ENCODE data around the gene CERS6. TPM values are rescaled to one million over a fixed set of nuclear protein-coding genes. Genes with fewer than 3 reads are reported as not detected.

The CERS6 gene
- polyA plus RNA-seq, 1 donor from 2014 or later: 59.3 TPM

- H3K9me2 ChIP-seq (ENCODE audit: insufficient read depth, low read length): no peaks in the 10 kb centered on the region
- H2AFZ ChIP-seq (ENCODE audit: low read depth, low read length): no peak overlapping the region
Observed at GRCh38 chr2:168706806-168707205, 250.7 kb downstream of the CERS6 start.

GRCh38 chr2:168708080-168708479 lies 252.0 kb downstream of the CERS6 start:
- H3K36me3 ChIP-seq (ENCODE audit: insufficient read depth, low read length): no peaks in the 10 kb centered on the region
- no peak overlapping the region for H3K4me3 ChIP-seq (ENCODE audit: low read length)
- no peaks in the 10 kb centered on the region for H4K20me1 ChIP-seq (ENCODE audit: insufficient read depth)
- H3K9ac ChIP-seq (ENCODE audit: low read length): no peak overlapping the region
- H3F3A ChIP-seq (ENCODE audit: insufficient read depth, low read length, poor library complexity, severe bottlenecking): no peaks in the 10 kb centered on the region
- no peaks in the 10 kb centered on the region for H3K27me3 ChIP-seq (ENCODE audit: insufficient read depth, low read depth, low read length)
- H3K9me3 ChIP-seq (ENCODE audit: low read length): no peaks in the 10 kb centered on the region
- H2AFZ ChIP-seq (ENCODE audit: low read depth, low read length): no peak overlapping the region
- no peak overlapping the region for H3K4me2 ChIP-seq (ENCODE audit: low read length)
- TF ChIP-seq POLR2AphosphoS5 (IDR thresholded peaks at IDR 0.05) (no peak), EZH2 (IDR thresholded peaks at IDR 0.05; ENCODE audit: borderline replicate concordance, insufficient read depth, low read length, poor library complexity, severe bottlenecking) (no peak), RAD21 (conservative IDR thresholded peaks at IDR 0.05) (no peak), SMC3 (conservative IDR thresholded peaks at IDR 0.05; ENCODE audit: poor library complexity) (no peak), MXI1 (conservative IDR thresholded peaks at IDR 0.05; ENCODE audit: poor library complexity, severe bottlenecking) (no peak), TAF1 (IDR thresholded peaks at IDR 0.05; ENCODE audit: low read depth) (no peak), REST (IDR thresholded peaks at IDR 0.05; ENCODE audit: borderline replicate concordance) (no peak), CTCF (IDR thresholded peaks at IDR 0.05; ENCODE audit: poor library complexity, severe bottlenecking) (no peak), EP300 (conservative IDR thresholded peaks at IDR 0.05; ENCODE audit: poor library complexity, severe bottlenecking) (no peak)
- no peak overlapping the region for H3K27ac ChIP-seq (ENCODE audit: low read length)
- no peaks in the 10 kb centered on the region for H3K79me2 ChIP-seq (replicated peaks; ENCODE audit: insufficient read depth, low read length)
- H3K9me2 ChIP-seq (ENCODE audit: insufficient read depth, low read length): no peaks in the 10 kb centered on the region

More at GRCh38 chr2:168706806-168707205, 250.7 kb downstream of the CERS6 start:
- Histone ChIP-seq H3K27me3 (ENCODE audit: insufficient read depth, low read depth, low read length) (no peaks in the 10 kb centered on the region), H3K9me3 (ENCODE audit: low read length) (no peaks in the 10 kb centered on the region), H3K79me2 (replicated peaks; ENCODE audit: insufficient read depth, low read length) (no peaks in the 10 kb centered on the region), H3K4me2 (ENCODE audit: low read length) (no peak overlapping the region), H4K20me1 (ENCODE audit: insufficient read depth) (no peaks in the 10 kb centered on the region), H3K9ac (ENCODE audit: low read length) (no peak overlapping the region), H3K4me3 (ENCODE audit: low read length) (no peak overlapping the region), H3K27ac (ENCODE audit: low read length) (no peak overlapping the region), H3K36me3 (ENCODE audit: insufficient read depth, low read length) (no peaks in the 10 kb centered on the region), H3F3A (ENCODE audit: insufficient read depth, low read length, poor library complexity, severe bottlenecking) (no peaks in the 10 kb centered on the region)
- TF ChIP-seq EZH2 (IDR thresholded peaks at IDR 0.05; ENCODE audit: borderline replicate concordance, insufficient read depth, low read length, poor library complexity, severe bottlenecking): no peak
- TF ChIP-seq EP300 (conservative IDR thresholded peaks at IDR 0.05; ENCODE audit: poor library complexity, severe bottlenecking): no peak
- no peak for TF ChIP-seq SMC3 (conservative IDR thresholded peaks at IDR 0.05; ENCODE audit: poor library complexity)
- TF ChIP-seq POLR2AphosphoS5 (IDR thresholded peaks at IDR 0.05): no peak
- no peak for TF ChIP-seq TAF1 (IDR thresholded peaks at IDR 0.05; ENCODE audit: low read depth)
